ENCODE measurements around the gene SCT. TPM values are rescaled to one million over a fixed set of nuclear protein-coding genes. Genes with fewer than 3 reads are reported as not detected.
A peak's percentile ranks its signal among the peaks of the same experiment; 100 is the strongest.

SCT gene
- total RNA-seq, 1 donor from 2014 or later: not detected

- no peaks in the 10 kb centered on the region for H3K36me3 Mint-ChIP-seq (ENCODE audit: low read depth)
- no peaks in the 10 kb centered on the region for H3K4me1 Mint-ChIP-seq
- H3K27ac Mint-ChIP-seq: no peak overlapping the region
- intact Hi-C loops (cut with micrococcal nuclease): no loop called here
- H3K9me3 Mint-ChIP-seq: no peaks in the 10 kb centered on the region
- no peak overlapping the region for H3K4me3 Mint-ChIP-seq
- DNase-seq: no peak
- H3K27me3 Mint-ChIP-seq: no peaks in the 10 kb centered on the region
Observed at GRCh38 chr11:621838-622237, 5.1 kb downstream of the SCT start.

- peaks cover 6% of the 10 kb centered on the region for H3K4me1 Mint-ChIP-seq
- H3K27ac Mint-ChIP-seq: no peak overlapping the region
- no peak for DNase-seq
- no peaks in the 10 kb centered on the region for H3K27me3 Mint-ChIP-seq
- no peak overlapping the region for H3K4me3 Mint-ChIP-seq
- H3K36me3 Mint-ChIP-seq (ENCODE audit: low read depth): no peaks in the 10 kb centered on the region
- intact Hi-C loops (cut with micrococcal nuclease): no loop called here
- no peaks in the 10 kb centered on the region for H3K9me3 Mint-ChIP-seq
Observed at GRCh38 chr11:620935-621814, 5.8 kb downstream of the SCT start.

- peaks cover 2% of the 10 kb centered on the region for H3K36me3 Mint-ChIP-seq (ENCODE audit: low read depth)
- H3K27me3 Mint-ChIP-seq: no peaks in the 10 kb centered on the region
- peaks cover 8% of the 10 kb centered on the region for H3K4me1 Mint-ChIP-seq
- H3K9me3 Mint-ChIP-seq: no peaks in the 10 kb centered on the region
- H3K4me3 Mint-ChIP-seq: no peak overlapping the region
- intact Hi-C loops (cut with micrococcal nuclease): no loop called here
- H3K27ac Mint-ChIP-seq: no peak overlapping the region
- no peak for DNase-seq
Observed at GRCh38 chr11:620201-620600, 6.8 kb downstream of the SCT start.

GRCh38 chr11:619628-620050, 7.3 kb downstream of the SCT start:
- peaks cover 9% of the 10 kb centered on the region for H3K4me1 Mint-ChIP-seq
- no peak for DNase-seq
- H3K36me3 Mint-ChIP-seq (ENCODE audit: low read depth): peaks cover 2% of the 10 kb centered on the region
- no peaks in the 10 kb centered on the region for H3K27me3 Mint-ChIP-seq
- no peaks in the 10 kb centered on the region for H3K9me3 Mint-ChIP-seq
- H3K27ac Mint-ChIP-seq: no peak overlapping the region
- H3K4me3 Mint-ChIP-seq: no peak overlapping the region
- intact Hi-C loops (cut with micrococcal nuclease): loop anchor here (5.0 kb wide), 1 partner anchor 42 kb away; the partner anchor contains the start of gene PHRF1

GRCh38 chr11:618856-619627, 7.9 kb downstream of the SCT start:
- no peak overlapping the region for H3K27ac Mint-ChIP-seq
- no peaks in the 10 kb centered on the region for H3K9me3 Mint-ChIP-seq
- intact Hi-C loops (cut with micrococcal nuclease): loop anchor here (5.0 kb wide), 1 partner anchor 42 kb away; the partner anchor contains the start of gene PHRF1
- no peak for DNase-seq
- peaks cover 8% of the 10 kb centered on the region for H3K36me3 Mint-ChIP-seq (ENCODE audit: low read depth)
- peaks cover 15% of the 10 kb centered on the region for H3K4me1 Mint-ChIP-seq
- no peak overlapping the region for H3K4me3 Mint-ChIP-seq
- no peaks in the 10 kb centered on the region for H3K27me3 Mint-ChIP-seq

GRCh38 chr11:617912-618682, 8.9 kb downstream of the SCT start:
- no peak overlapping the region for H3K4me3 Mint-ChIP-seq
- H3K27me3 Mint-ChIP-seq: no peaks in the 10 kb centered on the region
- H3K9me3 Mint-ChIP-seq: no peaks in the 10 kb centered on the region
- intact Hi-C loops (cut with micrococcal nuclease): loop anchor here (5.0 kb wide), 1 partner anchor 41 kb away; the partner anchor contains the start of gene PHRF1
- DNase-seq: peak; percentile 60
- peaks cover 17% of the 10 kb centered on the region for H3K4me1 Mint-ChIP-seq
- H3K27ac Mint-ChIP-seq: no peak overlapping the region
- H3K36me3 Mint-ChIP-seq (ENCODE audit: low read depth): peaks cover 9% of the 10 kb centered on the region

GRCh38 chr11:617199-617911, 9.6 kb downstream of the SCT start:
- Mint-ChIP-seq H3K4me3 (no peak overlapping the region), H3K27me3 (no peaks in the 10 kb centered on the region), H3K9me3 (no peaks in the 10 kb centered on the region), H3K27ac (no peak overlapping the region), H3K4me1 (peaks cover 17% of the 10 kb centered on the region), H3K36me3 (ENCODE audit: low read depth) (peaks cover 12% of the 10 kb centered on the region)
- intact Hi-C loops (cut with micrococcal nuclease): loop anchor here (5.0 kb wide), 1 partner anchor 40 kb away; the partner anchor contains the start of gene PHRF1
- DNase-seq: peak; percentile 56

DNA sequence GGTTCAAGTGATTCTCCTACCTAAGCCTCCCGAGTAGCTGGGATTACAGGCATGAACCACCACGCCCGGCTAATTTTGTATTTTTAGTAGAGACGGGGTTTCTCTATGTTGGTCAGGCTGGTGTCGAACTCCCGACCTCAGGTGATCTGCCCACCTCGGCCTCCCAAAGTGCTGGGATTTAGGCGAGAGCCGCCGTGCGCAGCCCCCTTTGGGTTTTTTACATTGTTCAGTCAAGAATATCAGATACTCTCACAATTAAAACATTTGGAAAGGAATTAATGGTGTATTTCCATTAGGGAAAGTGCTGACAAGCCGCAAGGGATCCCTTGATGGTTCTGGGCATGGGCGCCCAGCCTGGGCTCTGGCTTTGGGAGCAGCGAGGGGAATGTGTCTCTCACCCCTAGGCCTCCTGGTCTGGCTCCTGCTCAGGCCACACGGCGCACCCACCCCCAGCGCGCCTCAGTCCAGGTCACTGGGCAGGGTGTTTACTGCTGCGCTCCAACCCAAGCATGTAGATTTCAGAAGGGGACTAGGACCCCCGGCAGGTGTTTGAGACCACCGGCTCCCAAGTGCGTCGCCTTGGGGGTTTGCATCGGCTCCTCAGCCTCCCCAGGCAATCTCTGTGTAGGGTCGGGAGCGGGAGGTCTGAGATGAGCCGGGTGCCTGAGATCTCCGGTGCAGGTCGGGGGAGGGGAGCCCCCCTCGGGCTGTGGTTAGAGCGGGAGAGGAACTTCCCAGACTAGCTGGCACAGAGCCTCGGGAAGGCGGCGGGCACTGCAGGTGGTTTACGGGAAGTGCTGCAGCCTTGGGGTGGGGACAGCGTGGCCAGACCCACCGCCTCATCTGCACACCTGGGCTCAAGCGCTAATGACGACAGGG, 10.4 kb downstream of the SCT start:
- peak overlapping the region; percentile 89 for H3K27ac Mint-ChIP-seq
- intact Hi-C loops (cut with micrococcal nuclease): loop anchor here (5.0 kb wide), 1 partner anchor 39 kb away; the partner anchor contains the start of gene PHRF1

GRCh38 chr11:615504-616319, 11.3 kb downstream of the SCT start, which contains the start of gene IRF7:
TSS of gene IRF7 (minus strand) at chr11:615950. CDS start at chr11:615364, 586 bp downstream.
- Mint-ChIP-seq H3K9me3 (no peaks in the 10 kb centered on the region), H3K4me1 (peaks cover 20% of the 10 kb centered on the region), H3K36me3 (ENCODE audit: low read depth) (peaks cover 24% of the 10 kb centered on the region), H3K27ac (peak within 1 kb of the TSS; percentile 89), H3K4me3 (peak within 1 kb of the TSS; percentile 89), H3K27me3 (no peaks in the 10 kb centered on the region)
- DNase-seq: peak; percentile 97
- intact Hi-C loops (cut with micrococcal nuclease): loop anchor here (5.0 kb wide), 1 partner anchor 38 kb away; the partner anchor contains the start of gene PHRF1

More for the DNA sequence above, 10.4 kb downstream of the SCT start:
- H3K4me3 Mint-ChIP-seq: peak overlapping the region; percentile 89
- H3K4me1 Mint-ChIP-seq: peaks cover 20% of the 10 kb centered on the region
- no peaks in the 10 kb centered on the region for H3K27me3 Mint-ChIP-seq
- peak; percentile 60 for DNase-seq
- H3K9me3 Mint-ChIP-seq: no peaks in the 10 kb centered on the region
- H3K36me3 Mint-ChIP-seq (ENCODE audit: low read depth): peaks cover 19% of the 10 kb centered on the region

DNA sequence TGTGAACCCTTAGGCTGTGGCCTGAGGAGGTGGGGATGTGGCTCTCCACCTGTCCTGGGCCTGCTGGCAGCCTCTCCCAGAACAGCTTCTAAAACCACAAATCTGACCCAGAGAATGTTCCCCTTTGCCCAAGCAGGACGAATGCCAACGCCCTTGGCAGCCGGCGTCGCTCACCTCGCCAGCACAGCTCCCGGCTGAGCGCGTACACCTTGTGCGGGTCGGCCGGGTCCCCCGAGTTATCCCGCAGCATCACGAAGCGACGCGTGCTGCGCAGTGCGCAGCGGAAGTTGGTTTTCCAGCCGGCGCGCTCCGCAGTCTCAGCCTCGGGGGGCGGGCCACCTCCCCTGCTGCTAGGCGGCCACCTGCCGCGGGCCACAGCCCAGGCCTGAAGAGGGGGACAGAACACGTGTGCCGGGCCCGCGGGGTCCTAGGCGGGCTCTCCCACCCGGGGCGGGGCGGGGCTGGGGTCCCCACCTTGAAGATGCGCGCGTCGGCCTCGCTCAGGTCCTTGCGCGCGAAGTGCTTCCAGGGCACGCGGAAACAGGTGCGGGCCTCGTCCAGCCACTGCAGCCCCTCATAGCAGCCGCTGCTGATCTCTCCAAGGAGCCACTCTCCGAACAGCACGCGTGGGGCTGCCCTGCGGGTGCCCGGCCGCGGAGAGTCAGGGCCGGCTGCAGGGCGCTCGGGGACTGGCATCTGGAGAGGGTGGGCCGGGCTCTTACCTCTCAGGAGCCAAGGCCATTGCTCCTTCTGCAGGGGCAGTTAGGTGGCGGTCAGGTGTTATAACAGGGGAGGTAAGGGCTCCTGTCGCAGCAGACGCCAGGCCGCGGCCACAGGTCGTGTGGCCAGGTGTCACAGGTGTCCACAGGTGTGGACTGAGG, 12.1 kb downstream of the SCT start:
- Mint-ChIP-seq H3K36me3 (ENCODE audit: low read depth) (peaks cover 25% of the 10 kb centered on the region), H3K27me3 (no peaks in the 10 kb centered on the region), H3K9me3 (no peaks in the 10 kb centered on the region), H3K4me1 (peaks cover 20% of the 10 kb centered on the region), H3K27ac (peak overlapping the region; percentile 89), H3K4me3 (peak overlapping the region; percentile 89)
- peak; percentile 73 for DNase-seq
- intact Hi-C loops (cut with micrococcal nuclease): loop anchor here (5.0 kb wide), 1 partner anchor 38 kb away; the partner anchor contains the start of gene PHRF1
